Keratinocyte (primary cell): ENCODE results near the gene PXDC1. TPM values are rescaled to one million over a fixed set of nuclear protein-coding genes. Genes with fewer than 3 reads are reported as not detected.

Source experiments
- DNase-seq: peaks from one replicate; pipeline ENCODE4 v3.0.0-alpha.2; 2011; ENCODE audit warnings: low read depth, missing footprints, low spot score
- FAIRE-seq: peaks from 2 replicates; lab custom pipeline; 2011; peaks lifted over from hg19 to GRCh38; lab: Jason Lieb, UNC
- H2AFZ ChIP-seq: 2 replicates; pipeline ENCODE4 v1.6.0; 2012; ENCODE audit warnings: low read length, control low read depth, inconsistent platforms; ENCODE audit not compliant: control insufficient read depth
- H3K27ac ChIP-seq: 2 replicates; pipeline ENCODE4 v1.5.1; 2011; ENCODE audit warnings: low read length; ENCODE audit not compliant: control insufficient read depth, insufficient read depth
- H3K27me3 ChIP-seq: 3 replicates; pipeline ENCODE4 v1.6.0; 2011; ENCODE audit warnings: low read length; ENCODE audit not compliant: control insufficient read depth, insufficient read depth; ENCODE audit errors: extremely low read depth
- H3K36me3 ChIP-seq, 2 experiments: 2 replicates in 1 of 2; 3 replicates in 1 of 2; pipeline ENCODE4 v1.5.1; 2011; ENCODE audit warnings: low read length in 2 of 2, mild to moderate bottlenecking in 1 of 2; ENCODE audit not compliant: control insufficient read depth in 2 of 2, insufficient read depth in 2 of 2; ENCODE audit errors: extremely low read depth in 1 of 2
- H3K4me1 ChIP-seq: 3 replicates; pipeline ENCODE4 v1.5.1; 2011; ENCODE audit warnings: low read length; ENCODE audit not compliant: control insufficient read depth, insufficient read depth; ENCODE audit errors: extremely low read depth
- H3K4me2 ChIP-seq: 3 replicates; pipeline ENCODE4 v1.6.0; 2011; ENCODE audit warnings: low read depth, low read length; ENCODE audit not compliant: control insufficient read depth, insufficient read depth; ENCODE audit errors: extremely low read depth
- H3K4me3 ChIP-seq, 3 experiments: fragments of 200-600 bp in 1 of 3; sonication (generic) in 1 of 3; 2 replicates in 2 of 3; 3 replicates in 1 of 3; pipeline ENCODE4 v1.5.1; 2011 to 2016; ENCODE audit warnings: low read length in 3 of 3, mild to moderate bottlenecking in 3 of 3, control low read depth in 2 of 3, inconsistent platforms in 1 of 3, low read depth in 1 of 3, mixed read lengths in 1 of 3, mixed run types in 1 of 3, moderate library complexity in 1 of 3; ENCODE audit not compliant: control insufficient read depth in 2 of 3, insufficient read depth in 2 of 3; ENCODE audit errors: extremely low read depth in 1 of 3
- H3K79me2 ChIP-seq: 2 replicates; pipeline ENCODE4 v1.6.0; 2012; ENCODE audit warnings: low read length; ENCODE audit not compliant: control insufficient read depth, insufficient read depth
- H3K9ac ChIP-seq: 3 replicates; pipeline ENCODE4 v1.6.0; 2011; ENCODE audit warnings: low read length; ENCODE audit not compliant: control insufficient read depth, insufficient read depth; ENCODE audit errors: extremely low read depth
- H3K9me1 ChIP-seq: 3 replicates; pipeline ENCODE4 v1.6.0; 2011; ENCODE audit warnings: low read length; ENCODE audit not compliant: control insufficient read depth, insufficient read depth; ENCODE audit errors: extremely low read depth
- H3K9me3 ChIP-seq: 2 replicates; pipeline ENCODE4 v1.5.1; 2012; ENCODE audit warnings: low read depth, low read length; ENCODE audit not compliant: control insufficient read depth
- H4K20me1 ChIP-seq: 3 replicates; pipeline ENCODE4 v1.6.0; 2011; ENCODE audit warnings: low read length; ENCODE audit not compliant: control insufficient read depth, insufficient read depth; ENCODE audit errors: extremely low read depth
- CTCF ChIP-seq, 3 experiments: IDR thresholded peaks in 1 of 3; conservative IDR thresholded peaks in 1 of 3; optimal IDR thresholded peaks in 1 of 3; 2 replicates in 2 of 3; 3 replicates in 1 of 3; pipeline versions ENCODE3 to v1.5.1; 2011; ENCODE audit warnings: low read length in 3 of 3, mild to moderate bottlenecking in 3 of 3, moderate library complexity in 2 of 3, control low read depth in 1 of 3, inconsistent platforms in 1 of 3; ENCODE audit not compliant: insufficient read depth in 2 of 3; ENCODE audit errors: extremely low read depth in 1 of 3
- EZH2 ChIP-seq: IDR thresholded peaks from one replicate; pipeline ENCODE4 v1.6.1; 2012; ENCODE audit warnings: inconsistent platforms, mild to moderate bottlenecking, low read length, moderate library complexity
- dilution Hi-C: fragments of 300-500 bp; cut with MboI; formaldehyde crosslinking; loops from one replicate; pipeline ENCODE4 v1.7.0; 2020; ENCODE audit warnings: low sequenced_read_pairs; ENCODE audit not compliant: extremely low pct_ligation_motif_present
- polyA plus RNA-seq, 5 experiments: library from polyadenylated mRNA; depleted of rRNA in 3 of 5; stranded (reverse) in 3 of 5; stranded (forward) in 1 of 5; unstranded in 1 of 5; fragments of >200 nt; gene quantifications; 1 replicate in 1 of 5; 2 replicates in 3 of 5; 3 replicates in 1 of 5; pipeline versions ENCODE4 v1.2.1 to v1.2.3, GENCODE V29; 2011 to 2012; ENCODE audit warnings: missing spikeins in 2 of 5, low read depth in 1 of 5, low replicate concordance in 1 of 5

Gene PXDC1
- polyA plus RNA-seq, 1 donor (not counting 4 experiments of a cell fraction or from before 2014, with no cell fraction given) = 17.1 TPM

DNA sequence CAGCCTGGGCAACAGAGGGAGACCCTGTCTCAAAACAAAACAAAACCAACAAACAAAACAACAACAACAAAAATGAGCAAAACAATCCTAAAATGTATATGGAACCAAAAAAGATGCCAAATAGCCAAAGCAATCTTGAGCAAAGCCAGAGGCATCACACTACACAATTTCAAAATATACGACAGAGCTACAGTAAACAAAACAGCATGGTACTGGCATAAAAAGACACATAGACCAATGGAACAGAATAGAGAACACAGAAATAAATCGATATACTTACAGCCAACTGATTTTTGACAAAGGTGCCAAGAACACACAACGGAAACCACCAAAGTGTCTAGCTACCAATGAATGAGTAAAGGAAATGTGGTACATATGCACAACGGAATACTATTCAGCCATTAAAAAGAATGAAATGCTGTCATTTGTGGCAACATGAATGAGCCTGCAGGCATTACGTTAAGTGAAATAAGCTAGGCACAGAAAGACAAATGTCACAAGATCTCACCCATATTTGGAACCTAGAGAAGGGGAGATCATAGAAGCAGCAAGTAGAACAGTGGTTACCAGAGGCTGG, 16.4 kb downstream of the PXDC1 start:
- DNase-seq = no peak
- peaks cover 91% of the 10 kb centered on the region for H3K79me2 ChIP-seq
- no peak for FAIRE-seq
- no peak overlapping the region for H3K4me3 ChIP-seq
- peaks cover 22% of the 10 kb centered on the region for H4K20me1 ChIP-seq
- H3K36me3 ChIP-seq = peaks cover 40 to 45% of the 10 kb centered on the region in 2 experiments
- no peak overlapping the region for H3K4me2 ChIP-seq
- dilution Hi-C loops = no loop called here
- H3K9me1 ChIP-seq = no peaks in the 10 kb centered on the region
- TF ChIP-seq CTCF (optimal IDR thresholded peaks at IDR 0.05 in 1 of 3, IDR thresholded peaks at IDR 0.05 in 1 of 3, conservative IDR thresholded peaks at IDR 0.05 in 1 of 3; ENCODE audit: extremely low read depth in 1 of 3, insufficient read depth in 2 of 3, low read length in 3 of 3) (no peak), EZH2 (no peak)
- H3K9me3 ChIP-seq = no peaks in the 10 kb centered on the region
- no peak overlapping the region for H3K27ac ChIP-seq
- no peaks in the 10 kb centered on the region for H3K27me3 ChIP-seq
- H3K9ac ChIP-seq = no peak overlapping the region
- no peak overlapping the region for H2AFZ ChIP-seq
- no peaks in the 10 kb centered on the region for H3K4me1 ChIP-seq

- no peak overlapping the region for H3K9ac ChIP-seq
- no peak overlapping the region for H2AFZ ChIP-seq
- H3K4me1 ChIP-seq = no peaks in the 10 kb centered on the region
- DNase-seq (no peak), FAIRE-seq (no peak)
- no peaks in the 10 kb centered on the region for H3K27me3 ChIP-seq
- H4K20me1 ChIP-seq = peaks cover 22% of the 10 kb centered on the region
- dilution Hi-C loops = no loop called here
- no peak overlapping the region for H3K4me2 ChIP-seq
- H3K9me1 ChIP-seq = no peaks in the 10 kb centered on the region
- H3K27ac ChIP-seq = no peak overlapping the region
- no peak overlapping the region for H3K4me3 ChIP-seq
- TF ChIP-seq CTCF (optimal IDR thresholded peaks at IDR 0.05 in 1 of 3, IDR thresholded peaks at IDR 0.05 in 1 of 3, conservative IDR thresholded peaks at IDR 0.05 in 1 of 3; ENCODE audit: extremely low read depth in 1 of 3, insufficient read depth in 2 of 3, low read length in 3 of 3) (no peak), EZH2 (no peak)
- peaks cover 90% of the 10 kb centered on the region for H3K79me2 ChIP-seq
- no peaks in the 10 kb centered on the region for H3K9me3 ChIP-seq
- H3K36me3 ChIP-seq = peaks cover 49% of the 10 kb centered on the region in 2 experiments
These were observed 17.5 kb downstream of the PXDC1 start for GRCh38 chr6:3734023-3734422.
